BLaER1 treated with 17β-estradiol and CSF1 and Interleukin-3, amounts not matched to agents 10 nM and 100 nM (cell line): ENCODE measurements around the gene C6orf136.
"Not testable (repeated sequence)": the region's sequence is repeated elsewhere in the genome, so short reads cannot be mapped to it uniquely, and the experiment has no call there.

Source experiments
- H3K27ac ChIP-seq, 11 experiments: shearing (Covaris generic); formaldehyde crosslinking; 2 replicates each; pipeline ENCODE4 v1.8.1; 2022
- H3K27me3 ChIP-seq, 11 experiments: shearing (Covaris generic); formaldehyde crosslinking; 2 replicates each; pipeline ENCODE4 v1.8.1; 2022
- H3K36me3 ChIP-seq, 11 experiments: shearing (Covaris generic); formaldehyde crosslinking; 2 replicates each; pipeline ENCODE4 v1.8.1; 2022
- H3K4me1 ChIP-seq, 10 experiments: shearing (Covaris generic); formaldehyde crosslinking; 2 replicates each; pipeline ENCODE4 v1.8.1; 2022
- H3K4me2 ChIP-seq, 11 experiments: shearing (Covaris generic); formaldehyde crosslinking; 2 replicates each; pipeline ENCODE4 v1.8.1; 2022
- H3K4me3 ChIP-seq, 10 experiments: shearing (Covaris generic); formaldehyde crosslinking; 2 replicates each; pipeline ENCODE4 v1.8.1; 2022
- H3K9ac ChIP-seq, 11 experiments: shearing (Covaris generic); formaldehyde crosslinking; 2 replicates each; pipeline ENCODE4 v1.8.1; 2022
- H3K9me3 ChIP-seq, 11 experiments: shearing (Covaris generic); formaldehyde crosslinking; replicated peaks in 1 of 11; 2 replicates each; pipeline ENCODE4 v1.8.1; 2022
- H4K20me1 ChIP-seq, 11 experiments: shearing (Covaris generic); formaldehyde crosslinking; 2 replicates each; pipeline ENCODE4 v1.8.1; 2022
- Cebpa-rat ChIP-seq, 11 experiments: shearing (Covaris generic); IDR thresholded peaks; 2 replicates each; pipeline ENCODE4 v1.8.1; 2022

C6orf136 gene

GRCh38 chr6:30646450-30647241 is at the start of gene C6orf136:
C6orf136 (plus strand) TSS chr6:30647133; CDS start chr6:30647232, 99 bp downstream.
- TF ChIP-seq Cebpa-rat (IDR thresholded peaks at IDR 0.05): no peak
- Histone ChIP-seq H3K4me2 (peak within 1 kb of the TSS; percentile 67 to 93 (median 85)), H3K27me3 (no peaks in the 10 kb centered on the region), H3K27ac (peak within 1 kb of the TSS; percentile 64 to 96 (median 88)), H3K4me1 (peaks cover 18 to 63% (median 42%) of the 10 kb centered on the region in 10 experiments), H3K9ac (peak within 1 kb of the TSS; percentile 88 to 97 (median 91)), H4K20me1 (peaks cover 0 to 24% (median 0%) of the 10 kb centered on the region in 11 experiments; a peak in 7 of 22 replicates), H3K36me3 (peaks cover 16 to 72% (median 59%) of the 10 kb centered on the region in 11 experiments), H3K4me3 (peak within 1 kb of the TSS; percentile 87 to 100 (median 95)), H3K9me3 (no peaks in the 10 kb centered on the region)

GRCh38 chr6:30597315-30598144 is 49.4 kb upstream of the C6orf136 start:
- not testable (repeated sequence) for H3K9me3 ChIP-seq, H3K9ac ChIP-seq, H3K4me2 ChIP-seq, H3K4me3 ChIP-seq, H3K27me3 ChIP-seq, H3K27ac ChIP-seq
- Histone ChIP-seq H3K36me3 (peaks cover 47 to 94% (median 77%) of the 10 kb centered on the region in 11 experiments), H4K20me1 (peaks cover 30 to 98% (median 66%) of the 10 kb centered on the region in 11 experiments; a peak in 20 of 22 replicates), H3K4me1 (peaks cover 0 to 31% (median 22%) of the 10 kb centered on the region in 10 experiments; a peak in 16 of 20 replicates)

- H3K9ac ChIP-seq: peak overlapping the region in 1 of 11 experiments; percentile 12; a peak in 1 of 22 replicates
- no peak for TF ChIP-seq Cebpa-rat (IDR thresholded peaks at IDR 0.05)
- peaks cover 1 to 46% (median 37%) of the 10 kb centered on the region in 10 experiments; a peak in 17 of 20 replicates for H3K4me1 ChIP-seq
- H3K4me3 ChIP-seq: no peak overlapping the region
- peaks cover 48 to 94% (median 79%) of the 10 kb centered on the region in 11 experiments for H3K36me3 ChIP-seq
- no peaks in the 10 kb centered on the region for H3K27me3 ChIP-seq
- peak overlapping the region in 3 of 11 experiments; percentile 80 to 81 (median 80); a peak in 5 of 22 replicates for H3K27ac ChIP-seq
- no peaks in the 10 kb centered on the region for H3K9me3 ChIP-seq
- peaks cover 20 to 98% (median 66%) of the 10 kb centered on the region in 11 experiments; a peak in 20 of 22 replicates for H4K20me1 ChIP-seq
- H3K4me2 ChIP-seq: no peak overlapping the region
Observed at GRCh38 chr6:30598912-30599624, 47.9 kb upstream of the C6orf136 start.

GRCh38 chr6:30599625-30600324 is 47.2 kb upstream of the C6orf136 start:
- no peaks in the 10 kb centered on the region for H3K9me3 ChIP-seq
- peak overlapping the region in 1 of 11 experiments; percentile 12; a peak in 3 of 22 replicates for H3K9ac ChIP-seq
- H3K4me2 ChIP-seq: peak overlapping the region in 2 of 11 experiments; percentile 79 to 90; a peak in 3 of 22 replicates
- peak overlapping the region in 7 of 11 experiments; percentile 71 to 81 (median 80); a peak in 9 of 22 replicates for H3K27ac ChIP-seq
- TF ChIP-seq Cebpa-rat (IDR thresholded peaks at IDR 0.05): no peak
- H3K27me3 ChIP-seq: no peaks in the 10 kb centered on the region
- peaks cover 5 to 53% (median 44%) of the 10 kb centered on the region in 10 experiments; a peak in 17 of 20 replicates for H3K4me1 ChIP-seq
- no peak overlapping the region for H3K4me3 ChIP-seq
- peaks cover 13 to 98% (median 68%) of the 10 kb centered on the region in 11 experiments; a peak in 20 of 22 replicates for H4K20me1 ChIP-seq
- peaks cover 48 to 94% (median 79%) of the 10 kb centered on the region in 11 experiments for H3K36me3 ChIP-seq

GRCh38 chr6:30600451-30600961 is 46.4 kb upstream of the C6orf136 start:
- peaks cover 52 to 94% (median 79%) of the 10 kb centered on the region in 11 experiments for H3K36me3 ChIP-seq
- H3K4me2 ChIP-seq: peak overlapping the region in 8 of 11 experiments; percentile 51 to 92 (median 86); a peak in 14 of 22 replicates
- no peak for TF ChIP-seq Cebpa-rat (IDR thresholded peaks at IDR 0.05)
- H3K27ac ChIP-seq: peak overlapping the region in 8 of 11 experiments; percentile 68 to 81 (median 79); a peak in 15 of 22 replicates
- H3K4me1 ChIP-seq: peaks cover 5 to 61% (median 52%) of the 10 kb centered on the region in 10 experiments; a peak in 18 of 20 replicates
- peak overlapping the region in 7 of 11 experiments; percentile 20 to 68 (median 67); a peak in 11 of 22 replicates for H3K9ac ChIP-seq
- no peaks in the 10 kb centered on the region for H3K27me3 ChIP-seq
- H3K4me3 ChIP-seq: no peak overlapping the region
- H4K20me1 ChIP-seq: peaks cover 13 to 98% (median 75%) of the 10 kb centered on the region in 11 experiments; a peak in 20 of 22 replicates
- H3K9me3 ChIP-seq: no peaks in the 10 kb centered on the region

GRCh38 chr6:30601436-30601814 is 45.5 kb upstream of the C6orf136 start:
- Histone ChIP-seq H3K4me3 (peak overlapping the region in 7 of 10 experiments; percentile 1 to 45 (median 24); a peak in 2 of 20 replicates), H3K36me3 (peaks cover 61 to 95% (median 84%) of the 10 kb centered on the region in 11 experiments), H3K4me1 (peaks cover 13 to 70% (median 61%) of the 10 kb centered on the region in 10 experiments), H3K9me3 (no peaks in the 10 kb centered on the region), H3K9ac (peak overlapping the region in 8 of 11 experiments; percentile 20 to 68 (median 65); a peak in 16 of 22 replicates), H3K27me3 (no peaks in the 10 kb centered on the region), H3K27ac (peak overlapping the region in 8 of 11 experiments; percentile 68 to 81 (median 79); a peak in 16 of 22 replicates), H3K4me2 (peak overlapping the region in 9 of 11 experiments; percentile 29 to 92 (median 85); a peak in 18 of 22 replicates), H4K20me1 (peaks cover 18 to 100% (median 84%) of the 10 kb centered on the region in 11 experiments)
- no peak for TF ChIP-seq Cebpa-rat (IDR thresholded peaks at IDR 0.05)
